GM12801 (cell line): ENCODE measurements around the gene TEPSIN.

Source experiments
- TF ChIP-seq, protein P1 (sequence below): IDR thresholded peaks from one replicate; pipeline ENCODE4 v1.5.1; 2011; ENCODE audit warnings: control low read depth; ENCODE audit not compliant: insufficient read length; ENCODE audit errors: extremely low read depth

Gene TEPSIN

DNA sequence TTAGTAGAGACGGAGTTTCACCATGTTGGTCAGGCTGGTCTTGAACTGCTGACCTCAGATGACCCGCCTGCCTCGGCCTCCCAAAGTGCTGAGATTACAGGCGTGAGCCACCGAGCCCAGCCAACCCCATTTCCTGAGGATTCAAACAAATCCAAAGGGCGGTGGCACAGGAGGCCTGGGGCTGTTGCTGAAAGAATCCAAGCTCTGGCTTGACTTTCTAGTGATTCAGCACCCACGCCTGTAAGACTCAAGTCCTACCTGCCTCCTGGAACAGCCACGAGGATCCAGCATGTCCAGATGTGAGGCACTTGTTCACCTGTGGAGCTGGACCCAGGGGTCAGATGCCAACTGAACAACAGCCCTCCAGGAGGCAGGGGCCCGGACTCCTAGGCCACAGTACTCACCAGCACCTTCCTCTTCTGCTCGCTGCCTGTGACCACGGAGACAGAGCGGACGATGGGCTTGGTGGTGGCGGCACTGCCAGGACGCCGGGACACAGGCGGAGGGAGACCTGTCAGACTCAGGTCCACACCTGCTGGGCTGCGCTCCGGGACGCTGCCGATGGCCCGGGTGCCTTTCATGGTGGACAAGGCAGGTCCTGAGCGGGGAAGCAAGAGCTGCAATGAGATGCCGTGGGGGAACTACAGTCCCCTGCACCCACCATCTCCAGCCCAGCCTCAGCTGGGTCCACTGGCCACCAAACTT lies 19.2 kb downstream of the TEPSIN start:
- TF ChIP-seq, protein P1, sequence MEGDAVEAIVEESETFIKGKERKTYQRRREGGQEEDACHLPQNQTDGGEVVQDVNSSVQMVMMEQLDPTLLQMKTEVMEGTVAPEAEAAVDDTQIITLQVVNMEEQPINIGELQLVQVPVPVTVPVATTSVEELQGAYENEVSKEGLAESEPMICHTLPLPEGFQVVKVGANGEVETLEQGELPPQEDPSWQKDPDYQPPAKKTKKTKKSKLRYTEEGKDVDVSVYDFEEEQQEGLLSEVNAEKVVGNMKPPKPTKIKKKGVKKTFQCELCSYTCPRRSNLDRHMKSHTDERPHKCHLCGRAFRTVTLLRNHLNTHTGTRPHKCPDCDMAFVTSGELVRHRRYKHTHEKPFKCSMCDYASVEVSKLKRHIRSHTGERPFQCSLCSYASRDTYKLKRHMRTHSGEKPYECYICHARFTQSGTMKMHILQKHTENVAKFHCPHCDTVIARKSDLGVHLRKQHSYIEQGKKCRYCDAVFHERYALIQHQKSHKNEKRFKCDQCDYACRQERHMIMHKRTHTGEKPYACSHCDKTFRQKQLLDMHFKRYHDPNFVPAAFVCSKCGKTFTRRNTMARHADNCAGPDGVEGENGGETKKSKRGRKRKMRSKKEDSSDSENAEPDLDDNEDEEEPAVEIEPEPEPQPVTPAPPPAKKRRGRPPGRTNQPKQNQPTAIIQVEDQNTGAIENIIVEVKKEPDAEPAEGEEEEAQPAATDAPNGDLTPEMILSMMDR, result no peak

DNA sequence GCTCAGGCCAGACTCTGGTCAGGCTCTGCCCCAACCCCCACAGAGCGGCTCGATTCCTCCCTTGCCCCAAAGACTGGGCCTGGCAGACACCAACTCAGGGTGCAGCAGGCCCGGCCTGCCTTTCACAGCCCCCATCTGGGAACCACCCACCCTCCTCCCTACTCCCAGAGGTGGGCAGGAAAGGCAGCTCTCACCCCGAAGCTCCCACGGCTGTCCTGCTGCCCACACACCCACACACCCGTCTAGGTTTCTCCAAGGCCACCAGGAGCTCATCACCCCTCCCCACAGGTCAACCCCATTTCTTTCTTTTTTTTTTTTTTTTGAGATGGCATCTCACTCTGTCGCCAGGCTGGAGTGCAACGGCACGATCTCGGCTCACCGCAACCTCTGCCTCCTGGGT lies 19.9 kb downstream of the TEPSIN start:
- TF ChIP-seq, protein P1, result no peak

DNA sequence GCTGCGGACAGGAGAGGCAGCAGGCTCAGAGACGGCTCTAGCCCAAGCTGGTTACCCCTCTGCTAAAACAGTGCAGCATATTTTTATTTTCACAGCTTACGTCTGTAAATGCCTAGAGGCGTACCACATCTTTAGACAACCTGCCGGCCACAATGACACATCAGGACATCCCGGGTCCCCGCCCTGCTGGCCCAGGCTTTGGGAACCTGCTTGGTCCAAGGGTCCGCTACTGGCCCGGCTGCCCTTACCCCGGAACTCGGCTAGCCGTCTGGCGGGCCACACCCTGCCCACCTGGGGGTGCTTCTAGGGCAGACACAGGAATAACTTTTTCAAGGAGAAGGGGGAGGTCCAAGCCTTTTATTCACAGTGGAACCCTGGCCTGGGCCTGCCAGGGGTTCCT lies 20.4 kb downstream of the TEPSIN start:
- TF ChIP-seq, protein P1, result no peak

GRCh38 chr17:81217491-81217890 lies 21.4 kb downstream of the TEPSIN start:
- TF ChIP-seq, protein P1, result no peak

GRCh38 chr17:81213978-81214377 lies 24.9 kb downstream of the TEPSIN start:
- TF ChIP-seq, protein P1, result no peak

DNA sequence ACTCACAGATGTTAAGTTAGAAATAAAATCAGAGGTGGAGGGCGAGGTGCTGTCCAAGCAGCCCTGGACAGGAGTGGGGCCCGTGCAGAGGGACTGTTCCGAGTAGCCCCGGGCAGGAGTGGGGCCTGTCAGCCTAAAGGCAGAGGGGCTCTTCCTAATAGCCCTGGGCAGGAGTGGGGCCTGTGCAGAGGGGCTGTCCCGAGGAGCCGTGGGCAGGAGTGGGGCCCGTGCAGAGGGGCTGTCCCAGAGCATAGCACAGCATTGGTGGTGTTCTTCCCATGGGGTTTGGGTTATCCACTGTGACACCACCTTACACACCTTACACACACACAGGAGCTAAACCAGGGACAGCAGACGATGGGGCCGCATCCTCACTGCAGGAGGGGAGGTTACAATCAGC lies 26.5 kb downstream of the TEPSIN start:
- TF ChIP-seq, protein P1, result no peak

DNA sequence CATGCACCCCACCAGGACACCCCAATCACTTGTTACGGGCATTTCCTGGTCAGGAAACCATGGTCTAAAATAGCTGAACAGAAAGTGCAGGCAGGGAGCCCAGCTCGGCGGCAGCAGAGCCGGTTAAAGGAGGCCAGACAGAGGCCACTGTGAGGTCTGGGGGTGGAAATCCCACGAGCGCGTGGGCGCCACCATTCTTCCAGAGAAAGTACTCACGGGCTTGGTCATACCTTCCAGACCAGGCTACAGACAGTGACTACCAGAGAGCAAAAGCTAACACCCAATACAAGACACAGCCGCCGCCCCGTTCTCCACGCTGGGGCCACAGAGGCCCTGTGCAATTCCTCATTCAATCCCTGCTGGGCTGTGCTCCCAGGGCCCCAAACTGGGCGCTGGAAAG lies 28.0 kb downstream of the TEPSIN start:
- TF ChIP-seq, protein P1, result no peak
